ENCODE results near the gene TXNRD1.
"Not testable (repeated sequence)": the region's sequence is repeated elsewhere in the genome, so short reads cannot be mapped to it uniquely, and the experiment has no call there.

Gene TXNRD1

GRCh38 chr12:104243551-104243950 is 28.0 kb downstream of the TXNRD1 start:
- no peak for DNase-seq

GRCh38 chr12:104243971-104244370 is 28.4 kb downstream of the TXNRD1 start:
- no peak for DNase-seq

DNA sequence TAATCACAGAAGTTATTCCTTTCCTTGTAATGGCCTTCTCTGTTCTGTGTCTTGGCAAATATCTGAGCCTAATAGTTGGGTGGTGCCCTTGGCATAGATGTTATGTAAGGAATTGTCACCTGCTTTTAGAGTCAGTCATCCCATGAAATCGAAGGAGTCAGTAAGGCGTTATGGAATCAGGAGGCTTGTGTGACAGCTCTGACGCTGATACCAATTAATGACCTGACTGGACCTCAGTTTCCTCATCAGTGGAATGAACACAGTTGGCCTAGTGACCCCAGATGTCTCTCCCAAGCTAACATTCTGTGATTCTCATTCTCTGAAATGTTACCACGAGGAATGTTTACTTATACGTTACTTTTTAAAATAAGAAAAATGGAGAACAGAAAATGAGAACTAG is 32.1 kb downstream of the TXNRD1 start:
- DNase-seq = no peak

GRCh38 chr12:104248444-104248843 is 32.9 kb downstream of the TXNRD1 start:
- DNase-seq = no peak

DNA sequence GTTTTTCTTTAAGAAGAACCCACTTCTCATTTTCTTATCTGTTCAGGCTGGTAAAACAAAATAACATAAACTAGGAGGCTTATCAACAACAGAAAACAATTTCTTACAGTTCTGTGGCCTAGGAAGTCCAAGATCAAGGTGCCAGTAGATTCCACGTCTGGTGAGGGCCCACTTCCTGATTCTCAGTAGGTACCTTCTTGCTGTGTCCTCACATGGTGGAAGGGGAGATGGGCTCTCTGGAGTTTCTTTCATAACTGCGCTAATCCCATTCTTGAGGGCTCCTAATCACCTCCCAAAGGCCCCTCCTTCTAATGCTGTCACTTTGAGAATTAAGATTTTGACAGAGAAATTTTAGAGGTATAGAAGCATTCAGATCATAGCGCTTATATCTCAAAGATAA is 33.4 kb downstream of the TXNRD1 start:
- no peak for DNase-seq

DNA sequence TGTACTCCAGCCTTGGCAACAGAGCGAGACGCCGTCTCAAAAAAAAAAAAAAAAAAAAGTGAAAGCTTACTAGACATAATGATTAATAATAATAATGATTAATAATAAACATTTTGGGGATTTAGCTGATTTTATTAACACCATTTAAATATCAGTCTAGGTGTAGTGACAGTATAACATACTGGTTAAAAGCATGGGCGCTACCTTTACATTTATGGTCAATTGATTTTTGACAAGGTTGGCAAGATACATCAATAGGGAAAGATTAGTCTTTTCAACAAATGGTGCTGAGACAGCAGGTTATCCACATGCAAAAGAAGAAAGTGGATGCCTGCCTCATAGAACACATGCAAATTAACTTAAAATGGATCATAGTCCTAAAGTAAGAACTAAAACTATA is 34.3 kb downstream of the TXNRD1 start:
- no peak for DNase-seq

- no peak for DNase-seq
Observed at GRCh38 chr12:104250366-104251125, 35.0 kb downstream of the TXNRD1 start.

DNA sequence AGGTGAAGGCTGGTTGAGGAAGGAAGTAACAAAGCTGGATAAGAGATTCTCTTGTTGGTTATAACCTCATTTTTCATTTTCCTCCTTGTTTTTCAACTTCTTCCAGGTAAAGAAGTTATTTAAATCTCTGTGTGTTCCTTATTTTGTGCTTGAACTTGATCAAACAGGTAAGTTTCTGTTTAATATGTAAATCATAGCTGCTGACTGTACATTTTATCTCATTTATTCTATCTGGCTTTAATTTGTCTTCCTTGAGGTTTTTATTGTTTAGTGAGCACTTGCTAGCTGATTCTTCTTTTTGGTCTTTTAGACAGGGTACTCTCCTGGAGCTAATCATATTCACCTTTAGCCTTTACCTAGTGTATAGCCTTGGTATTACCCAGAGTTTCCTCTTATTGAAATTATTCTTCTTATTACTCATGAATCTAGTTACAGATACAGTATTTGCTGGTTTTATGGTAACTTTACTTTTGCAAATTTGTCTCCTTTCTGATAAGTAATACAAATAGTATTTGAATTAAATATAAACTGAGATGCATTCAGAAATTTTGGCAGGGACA is 42.4 kb downstream of the TXNRD1 start:
- DNase-seq = no peak

DNA sequence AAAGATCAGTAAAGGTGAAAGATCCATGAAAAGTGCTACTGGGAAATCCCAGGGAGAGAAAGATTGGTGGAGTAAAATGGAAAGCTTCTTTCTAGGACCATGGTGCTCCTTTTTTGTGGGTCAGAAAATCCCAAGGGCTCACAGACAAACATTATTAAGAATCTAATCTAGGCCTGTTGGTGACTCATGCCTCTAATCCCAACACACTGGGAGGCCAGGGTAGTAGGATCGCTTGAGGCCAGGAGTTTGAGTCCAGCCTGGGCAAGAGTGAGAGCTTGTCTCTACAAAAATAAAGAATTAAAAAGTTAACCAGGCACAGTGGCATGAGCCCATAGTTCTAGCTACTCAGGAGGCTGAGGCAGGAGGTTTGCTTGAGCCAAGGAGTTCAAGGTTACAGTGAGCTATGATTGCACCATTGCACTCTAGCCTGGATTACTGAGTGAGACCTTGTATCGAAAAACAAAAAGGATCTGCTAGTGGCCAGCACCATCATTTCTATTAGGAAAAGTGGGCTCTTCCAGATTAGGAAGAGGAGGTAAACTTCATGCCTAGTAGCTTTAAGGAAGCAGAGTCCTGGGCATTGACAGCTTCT is 43.0 kb downstream of the TXNRD1 start:
- DNase-seq = no peak

DNA sequence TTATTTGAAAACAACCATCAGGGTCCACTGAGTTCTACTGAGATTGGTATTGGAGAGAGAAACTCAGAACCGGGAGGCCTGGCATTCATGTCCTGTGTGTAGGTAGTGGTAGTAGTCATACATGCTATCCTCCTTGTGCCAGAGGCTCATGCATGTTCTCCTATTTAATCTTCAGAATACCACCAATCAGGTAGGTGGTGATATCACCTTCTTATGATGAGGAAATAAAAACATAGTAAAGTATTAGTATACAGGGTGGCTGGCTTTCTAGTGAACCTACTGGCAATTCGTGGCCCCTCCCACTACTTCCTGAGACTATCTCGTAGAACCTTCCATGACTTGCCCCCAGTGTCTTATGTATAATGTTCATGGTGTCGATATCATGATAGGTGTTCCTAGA is 47.4 kb downstream of the TXNRD1 start:
- DNase-seq = no peak

- DNase-seq = no peak
Observed at GRCh38 chr12:104263580-104264358, 48.2 kb downstream of the TXNRD1 start.

DNA sequence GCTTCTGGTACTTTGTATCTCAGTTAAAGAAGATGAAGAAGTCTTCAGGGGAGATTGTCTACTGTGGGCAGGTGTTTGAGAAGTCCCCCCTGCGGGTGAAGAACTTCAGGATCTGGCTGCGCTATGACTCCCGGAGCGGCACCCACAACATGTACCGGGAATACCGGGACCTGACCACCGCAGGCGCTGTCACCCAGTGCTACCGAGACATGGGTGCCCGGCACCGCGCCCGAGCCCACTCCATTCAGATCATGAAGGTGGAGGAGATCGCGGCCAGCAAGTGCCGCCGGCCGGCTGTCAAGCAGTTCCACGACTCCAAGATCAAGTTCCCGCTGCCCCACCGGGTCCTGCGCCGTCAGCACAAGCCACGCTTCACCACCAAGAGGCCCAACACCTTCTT is 49.9 kb downstream of the TXNRD1 start:
- not testable (repeated sequence) for DNase-seq

DNA sequence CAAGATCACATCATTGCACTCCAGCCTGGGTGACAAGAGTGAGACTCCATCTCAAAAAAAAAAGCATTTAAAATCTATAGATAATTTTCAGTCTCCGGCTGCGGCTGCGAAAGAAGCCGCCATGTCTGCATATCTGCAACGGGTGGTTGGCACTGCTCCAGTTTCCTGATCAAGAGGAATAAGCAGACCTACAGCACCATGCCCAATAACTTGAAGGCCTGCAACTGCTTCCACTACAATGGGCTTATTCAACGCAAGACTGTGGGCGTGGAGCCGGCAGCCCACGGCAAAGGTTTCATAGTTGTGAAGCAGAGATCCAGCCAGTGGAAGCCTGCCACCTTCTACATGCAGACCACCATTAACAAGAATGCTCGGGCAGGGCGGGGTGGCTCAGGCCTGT is 57.4 kb downstream of the TXNRD1 start:
- no peak for DNase-seq

DNA sequence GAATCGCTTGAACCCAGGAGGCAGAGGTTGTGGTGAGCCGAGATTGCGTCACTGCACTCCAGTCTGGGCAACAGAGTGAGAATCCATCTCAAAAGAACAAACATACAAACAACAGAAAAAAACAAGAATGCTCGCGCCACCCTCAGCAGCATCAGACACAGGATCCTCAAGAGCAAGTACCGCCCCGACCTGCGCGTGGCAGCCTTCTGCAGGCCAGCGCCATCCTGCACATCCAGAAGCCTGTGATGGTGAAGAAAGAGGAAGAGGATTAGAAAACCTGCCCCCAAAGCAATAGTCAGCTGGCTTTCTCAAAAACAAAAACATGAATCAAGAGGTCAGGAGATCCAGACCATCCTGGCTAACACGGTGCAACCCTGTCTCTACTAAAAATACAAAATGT is 57.9 kb downstream of the TXNRD1 start:
- DNase-seq = no peak

GRCh38 chr12:104274811-104275210 is 59.2 kb downstream of the TXNRD1 start:
- DNase-seq = no peak

GRCh38 chr12:104275689-104276088 is 60.1 kb downstream of the TXNRD1 start:
- DNase-seq = no peak

GRCh38 chr12:104276273-104277131 is 60.9 kb downstream of the TXNRD1 start:
- DNase-seq = no peak

- no peak for DNase-seq
Observed at GRCh38 chr12:104279164-104279563, 63.6 kb downstream of the TXNRD1 start.

DNA sequence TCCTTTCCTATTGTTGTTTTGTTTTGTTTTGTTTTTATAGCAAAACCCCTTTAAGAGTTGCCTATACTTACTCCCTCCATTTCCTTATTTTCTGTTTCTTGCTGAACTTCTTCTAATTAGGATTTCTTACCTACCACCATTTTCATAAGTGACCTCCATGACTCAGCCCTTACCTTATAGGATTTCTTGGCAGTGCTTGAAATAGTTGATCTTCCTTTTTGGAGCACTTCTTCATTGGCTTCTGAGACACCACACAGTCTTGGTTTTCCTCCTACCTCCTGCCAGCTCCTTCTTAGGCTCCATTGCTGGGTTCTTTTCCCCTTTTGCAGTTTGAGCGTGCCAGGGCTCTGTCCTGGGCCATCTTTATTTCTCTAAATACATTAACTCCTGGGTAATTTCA is 64.5 kb downstream of the TXNRD1 start:
- DNase-seq = no peak

- no peak for DNase-seq
Observed at GRCh38 chr12:104280717-104281458, 65.3 kb downstream of the TXNRD1 start.

DNA sequence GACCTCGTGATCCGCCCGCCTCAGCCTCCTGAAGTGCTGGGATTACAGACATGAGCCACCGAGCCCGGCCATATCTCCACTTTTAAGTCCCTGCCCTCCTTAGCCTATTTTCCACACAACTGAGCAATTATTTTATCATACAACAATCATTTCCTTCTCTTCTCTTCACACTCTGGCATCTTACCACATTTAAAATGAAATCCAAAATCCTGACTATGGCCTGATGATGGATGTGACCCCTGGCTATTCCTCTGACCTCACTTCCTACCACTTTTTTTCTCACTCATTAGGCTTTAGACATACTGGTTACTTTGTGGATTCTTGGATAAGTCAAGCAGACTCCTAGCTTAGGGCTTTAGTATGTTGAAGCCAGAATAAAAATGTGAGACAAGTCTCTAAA is 66.1 kb downstream of the TXNRD1 start:
- no peak for DNase-seq

DNA sequence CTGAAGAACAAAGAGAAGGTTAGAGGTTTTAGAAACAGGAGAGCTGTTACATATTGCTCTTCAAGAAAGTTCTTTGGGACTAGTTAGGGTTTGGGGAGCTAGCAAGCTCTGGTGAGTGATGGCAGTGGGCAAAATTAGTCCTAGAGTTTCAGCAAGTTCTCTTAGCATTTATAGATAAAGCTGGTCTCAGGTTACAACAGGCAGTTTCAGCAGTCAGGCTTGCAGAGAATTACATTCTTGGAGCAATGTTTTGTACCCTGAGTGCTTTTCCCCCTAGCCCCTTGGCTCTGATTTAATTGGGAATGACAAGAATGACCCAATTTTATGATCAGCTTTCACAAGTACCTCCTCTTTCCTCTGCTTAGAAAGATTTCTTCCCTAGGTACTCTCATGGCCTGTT is 66.5 kb downstream of the TXNRD1 start:
- DNase-seq = no peak

All from NCI-H2081 treated with DMSO at 0.1 percent for 48 hours (cell line).